GM18951 (cell line): Measurements from ENCODE around the gene UBAC2.
"Not testable (repeated sequence)": the region's sequence is repeated elsewhere in the genome, so short reads cannot be mapped to it uniquely, and the experiment has no call there.

ENCODE experiments used
- POLR2A ChIP-seq: IDR thresholded peaks from 4 replicates; pipeline ENCODE4 v1.6.1; 2011; ENCODE audit warnings: mild to moderate bottlenecking; ENCODE audit not compliant: insufficient read length, insufficient read depth; ENCODE audit errors: extremely low read depth
- in situ Hi-C: fragments of 300-500 bp; cut with MboI; formaldehyde crosslinking; loops from one replicate; pipeline ENCODE4 v1.12.0; 2022; ENCODE audit warnings: low sequenced_read_pairs, mixed read lengths, inconsistent platforms; ENCODE audit not compliant: unreplicated experiment

Gene UBAC2

DNA sequence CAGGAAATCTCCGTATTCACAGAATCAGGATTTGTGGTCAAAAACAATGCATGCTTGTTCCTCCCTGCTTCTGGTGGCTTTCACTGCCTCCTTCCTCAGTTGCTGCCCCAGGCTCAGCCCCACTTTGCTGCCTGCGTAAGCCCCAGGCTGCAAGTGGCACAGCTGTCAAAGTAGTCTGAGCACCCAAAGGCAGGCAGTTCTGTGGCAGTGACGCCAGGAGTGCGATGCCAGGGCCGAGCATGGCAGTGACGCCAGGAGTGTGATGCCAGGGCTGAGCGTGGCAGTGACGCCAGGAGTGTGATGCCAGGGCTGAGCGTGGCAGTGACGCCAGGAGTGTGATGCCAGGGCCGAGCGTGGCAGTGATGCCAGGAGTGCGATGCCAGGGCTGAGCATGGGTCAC is 183.8 kb downstream of the UBAC2 start:
- in situ Hi-C loops: loop anchor here (10.0 kb wide), 1 partner anchor 120 kb away; the partner anchor contains the start of gene TM9SF2
- no peak for TF ChIP-seq POLR2A

DNA sequence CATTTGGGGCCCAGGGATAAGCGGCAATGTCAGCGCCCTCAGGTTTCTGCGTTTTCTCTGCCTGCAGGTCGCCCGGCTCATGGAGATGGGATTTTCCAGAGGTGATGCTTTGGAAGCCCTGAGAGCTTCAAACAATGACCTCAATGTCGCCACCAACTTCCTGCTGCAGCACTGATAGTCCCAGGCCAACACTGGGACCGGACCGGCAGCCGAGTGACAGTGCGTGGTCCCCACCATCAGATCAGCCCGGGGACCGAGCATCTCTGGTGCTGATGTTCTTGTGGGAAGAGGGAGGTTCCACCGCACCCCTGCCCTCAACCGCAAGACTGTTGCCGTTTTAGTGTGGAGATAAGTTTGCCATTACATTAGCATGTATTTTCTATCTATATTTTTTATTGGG is 184.5 kb downstream of the UBAC2 start:
- no peak for TF ChIP-seq POLR2A
- in situ Hi-C loops: loop anchor here (10.0 kb wide), 1 partner anchor 120 kb away; the partner anchor contains the start of gene TM9SF2

DNA sequence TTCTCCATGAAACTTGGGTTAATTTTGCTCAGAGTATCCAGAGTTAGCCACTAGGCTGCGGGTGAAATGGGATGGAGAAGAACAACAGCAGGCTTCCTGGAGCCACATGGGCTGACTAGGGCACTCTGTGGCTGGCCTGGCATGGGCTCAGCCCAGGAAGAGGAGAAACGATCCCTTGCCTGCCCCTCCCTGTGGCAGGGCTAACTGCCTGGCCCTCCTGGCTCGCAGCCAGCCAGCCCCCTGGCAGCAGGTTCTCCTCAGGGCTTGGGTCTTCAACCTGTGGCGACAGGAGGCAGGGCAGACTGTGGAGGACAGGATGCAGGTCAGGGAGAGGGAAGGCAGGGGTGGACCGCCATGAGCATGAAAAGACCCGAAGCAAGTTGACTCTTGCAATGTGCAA is 185.3 kb downstream of the UBAC2 start:
- no peak for TF ChIP-seq POLR2A
- in situ Hi-C loops: loop anchor here (10.0 kb wide), 1 partner anchor 119 kb away; the partner anchor contains the start of gene TM9SF2

DNA sequence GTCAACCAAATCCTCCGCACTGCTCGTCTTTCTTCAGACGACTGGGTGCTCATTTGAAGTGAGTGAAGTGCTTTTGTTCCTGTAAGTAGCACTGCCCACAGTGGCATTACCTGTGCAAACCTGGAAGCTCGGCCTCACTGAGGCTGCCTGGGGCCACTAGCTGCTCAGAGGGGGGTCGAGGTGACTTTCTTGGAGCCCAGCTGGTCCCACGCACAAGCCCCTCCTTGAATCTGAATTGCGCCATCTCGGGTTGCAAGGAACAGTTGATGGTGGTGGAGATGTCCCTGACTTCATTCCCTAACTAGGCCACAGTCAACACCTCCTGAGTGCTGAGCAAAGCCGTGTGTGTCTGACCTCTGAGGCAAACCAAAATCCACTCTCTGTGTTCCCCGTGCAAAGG is 185.8 kb downstream of the UBAC2 start:
- in situ Hi-C loops: loop anchor here (10.0 kb wide), 1 partner anchor 118 kb away; the partner anchor contains the start of gene TM9SF2
- TF ChIP-seq POLR2A: no peak

DNA sequence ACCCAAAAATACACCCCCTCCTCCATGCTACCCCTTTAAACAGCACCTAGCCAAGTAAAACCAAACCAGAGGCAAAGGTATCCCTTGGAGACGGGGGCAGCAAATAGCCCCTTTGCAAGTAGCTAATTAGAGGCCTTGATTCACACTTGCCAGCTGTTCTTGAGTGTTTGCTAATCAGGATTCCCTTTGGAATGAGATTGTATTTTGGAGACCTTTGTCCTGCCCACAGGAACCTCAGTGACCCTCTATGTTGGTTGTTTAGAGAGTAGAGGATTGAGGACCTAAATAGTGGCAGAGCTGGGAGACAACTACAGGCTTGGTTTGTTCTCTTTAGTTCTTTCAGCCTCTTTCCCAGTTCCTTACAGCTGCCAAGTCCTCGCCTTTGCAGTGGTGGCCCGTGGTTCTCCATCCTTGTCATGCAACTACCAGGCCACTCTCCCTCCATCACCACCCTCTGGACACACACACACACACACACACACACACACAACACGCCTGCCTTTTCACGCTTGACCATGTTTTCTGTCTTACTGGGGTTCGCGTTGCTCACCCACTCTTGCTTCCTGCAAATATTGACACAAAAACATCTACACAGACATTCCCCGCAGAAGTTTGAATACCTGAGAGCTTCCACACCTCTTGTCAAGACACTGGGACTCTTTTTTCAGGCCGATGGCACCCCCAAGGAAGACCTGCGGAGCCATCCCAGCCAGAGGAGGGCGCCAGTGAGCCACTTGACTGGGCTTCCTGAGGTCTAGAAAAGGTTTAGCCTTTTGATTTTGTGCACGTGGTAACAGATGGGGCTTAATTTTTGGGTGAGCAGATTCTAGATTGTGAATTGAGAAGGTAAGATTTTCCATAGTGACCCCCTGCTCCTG is 186.5 kb downstream of the UBAC2 start:
- TF ChIP-seq POLR2A: no peak
- in situ Hi-C loops: loop anchor here (10.0 kb wide), 1 partner anchor 118 kb away; the partner anchor contains the start of gene TM9SF2

DNA sequence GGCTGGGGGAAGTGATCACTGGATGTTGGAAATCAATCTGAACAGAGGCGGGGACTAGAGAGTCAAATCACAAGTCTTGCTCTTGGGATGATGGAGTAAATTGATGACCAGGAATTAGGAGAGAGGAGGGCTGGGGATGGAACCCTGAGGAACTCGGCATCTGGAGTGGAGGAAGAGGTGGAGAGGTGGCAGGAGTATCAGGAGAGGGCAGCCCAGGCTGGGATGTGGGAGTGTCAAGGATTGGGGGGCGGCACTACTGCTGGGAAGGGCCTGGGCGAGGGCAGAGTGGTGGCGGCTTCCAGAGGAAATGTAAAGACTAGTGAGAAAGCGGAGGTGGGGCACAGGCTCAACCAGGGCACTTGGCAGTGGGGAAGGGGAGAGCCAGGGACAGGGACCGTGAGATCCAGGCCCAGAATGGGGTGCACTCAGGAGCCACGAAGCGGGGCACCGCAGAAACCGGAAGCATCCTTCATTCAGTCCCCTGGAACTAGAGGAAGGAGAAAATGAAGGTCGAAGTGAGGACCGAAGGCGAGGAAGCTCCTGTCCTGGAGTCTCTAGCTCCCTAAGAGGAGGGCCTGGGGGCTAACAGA is 187.8 kb downstream of the UBAC2 start:
- in situ Hi-C loops: loop anchor here (10.0 kb wide), 1 partner anchor 116 kb away; the partner anchor contains the start of gene TM9SF2

DNA sequence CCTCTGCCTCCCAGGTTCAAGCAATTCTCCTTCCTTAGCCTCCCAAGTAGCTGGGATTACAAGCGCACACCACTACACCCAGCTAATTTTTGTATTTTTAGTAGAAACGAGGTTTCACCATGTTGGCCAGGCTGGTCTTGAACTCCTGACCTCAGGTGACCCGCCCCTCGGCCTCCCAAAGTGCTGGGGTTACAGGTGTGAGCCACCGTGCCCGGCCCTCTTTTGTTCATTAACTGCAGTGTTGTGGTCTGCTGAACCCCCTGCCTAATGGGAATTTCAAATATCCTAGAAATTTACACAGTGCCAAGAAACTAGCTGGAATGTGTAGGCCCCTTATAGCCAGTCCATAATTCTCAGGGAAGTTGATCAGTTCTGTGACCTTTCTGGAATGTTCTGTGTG is 188.4 kb downstream of the UBAC2 start:
- in situ Hi-C loops: loop anchor here (10.0 kb wide), 1 partner anchor 116 kb away; the partner anchor contains the start of gene TM9SF2

More for the DNA sequence above, 187.8 kb downstream of the UBAC2 start:
- TF ChIP-seq POLR2A: no peak

DNA sequence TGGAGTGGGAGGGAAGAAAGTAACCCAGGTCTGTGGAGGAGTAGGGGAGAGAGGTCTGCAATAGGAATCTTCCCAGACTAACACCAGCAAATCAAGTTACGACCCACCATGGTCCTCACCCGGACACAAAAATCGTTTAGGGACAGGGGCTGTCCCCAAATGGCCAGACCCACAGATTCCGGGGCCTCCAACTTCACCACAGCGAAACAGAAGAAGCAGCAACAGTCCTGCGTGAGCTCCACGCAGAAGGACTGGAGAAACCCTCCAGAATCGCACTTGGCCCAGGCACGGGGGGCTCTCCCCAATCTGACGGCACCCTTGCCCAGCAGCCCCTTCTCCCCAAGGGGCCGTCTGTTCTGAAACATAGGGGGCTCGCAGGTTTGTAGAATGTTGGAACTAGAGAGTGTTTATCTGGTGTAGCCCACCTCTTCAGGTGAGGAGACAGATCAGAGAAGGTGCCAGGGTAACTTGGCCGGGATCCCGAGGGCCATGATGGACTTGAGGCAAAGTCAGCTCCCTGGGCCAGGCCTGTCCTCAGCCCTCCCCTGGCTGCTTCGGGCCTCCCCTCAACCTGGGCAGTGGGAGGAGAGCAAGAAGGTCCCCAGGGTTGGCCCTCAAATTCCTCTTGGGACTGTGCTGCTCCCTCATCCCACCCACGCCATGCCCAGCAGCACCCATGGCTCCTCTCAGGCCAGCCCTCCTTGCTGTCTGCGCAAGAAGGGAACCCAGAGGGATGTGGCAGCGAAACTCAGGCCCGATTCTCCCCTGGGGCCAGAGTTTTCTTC is 189.1 kb downstream of the UBAC2 start:
- TF ChIP-seq POLR2A: no peak

DNA sequence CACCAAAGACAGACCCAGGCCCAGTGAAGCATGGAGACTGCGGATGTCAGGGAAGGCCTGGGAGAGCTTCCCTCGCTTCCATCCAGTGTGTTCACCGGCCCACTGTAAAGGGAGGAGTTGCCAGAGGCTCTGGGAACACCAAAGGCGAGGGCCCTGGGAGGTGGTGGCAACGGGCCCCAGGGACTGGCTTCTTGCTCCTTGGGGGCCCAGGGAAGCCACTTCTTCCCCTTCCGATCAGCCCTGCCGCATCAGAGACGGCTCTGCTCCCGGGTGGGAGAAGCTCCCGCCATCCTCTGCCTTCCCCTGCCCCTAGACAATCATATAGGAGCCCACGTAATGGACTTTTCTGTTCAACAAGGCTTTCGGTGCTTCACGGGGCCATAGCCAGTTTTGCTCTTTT is 189.9 kb downstream of the UBAC2 start:
- TF ChIP-seq POLR2A: no peak
- in situ Hi-C loops: no loop called here

More for the DNA sequence above, 189.1 kb downstream of the UBAC2 start:
- in situ Hi-C loops: loop anchor here (10.0 kb wide), 1 partner anchor 115 kb away; the partner anchor contains the start of gene TM9SF2

DNA sequence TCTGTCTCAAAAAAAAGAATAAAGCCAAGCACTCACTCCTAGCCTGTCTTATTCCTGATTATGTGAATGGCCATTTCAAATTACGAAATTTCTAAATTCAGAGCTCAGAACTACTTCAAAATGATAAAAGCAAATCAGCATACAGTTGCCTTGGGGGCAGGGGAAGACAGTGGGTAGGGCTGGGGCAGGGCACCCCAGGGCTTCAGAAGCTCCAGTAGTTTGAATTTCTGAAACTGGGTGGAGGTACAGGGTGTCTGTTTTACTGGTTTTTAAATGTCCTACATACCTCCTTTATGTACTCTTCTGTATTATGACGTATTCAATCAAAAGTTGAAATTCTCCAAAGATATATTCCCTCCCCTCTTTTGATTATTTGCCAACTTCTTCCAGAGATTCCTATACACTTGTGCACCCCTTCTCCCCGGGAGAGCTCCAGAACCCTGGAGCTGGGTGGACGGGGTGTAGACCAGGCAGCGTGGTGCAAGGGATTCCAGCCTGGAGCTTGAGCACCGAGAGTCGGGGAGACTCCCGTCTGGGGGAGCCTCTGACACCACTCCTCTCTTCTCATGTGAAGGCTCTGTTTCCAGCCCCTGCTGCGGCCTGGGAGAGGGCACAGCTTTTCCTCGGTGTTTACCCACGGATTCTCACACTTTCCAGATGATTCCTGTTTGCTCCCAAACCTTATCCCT is 191.3 kb downstream of the UBAC2 start:
- in situ Hi-C loops: no loop called here
- no peak for TF ChIP-seq POLR2A

DNA sequence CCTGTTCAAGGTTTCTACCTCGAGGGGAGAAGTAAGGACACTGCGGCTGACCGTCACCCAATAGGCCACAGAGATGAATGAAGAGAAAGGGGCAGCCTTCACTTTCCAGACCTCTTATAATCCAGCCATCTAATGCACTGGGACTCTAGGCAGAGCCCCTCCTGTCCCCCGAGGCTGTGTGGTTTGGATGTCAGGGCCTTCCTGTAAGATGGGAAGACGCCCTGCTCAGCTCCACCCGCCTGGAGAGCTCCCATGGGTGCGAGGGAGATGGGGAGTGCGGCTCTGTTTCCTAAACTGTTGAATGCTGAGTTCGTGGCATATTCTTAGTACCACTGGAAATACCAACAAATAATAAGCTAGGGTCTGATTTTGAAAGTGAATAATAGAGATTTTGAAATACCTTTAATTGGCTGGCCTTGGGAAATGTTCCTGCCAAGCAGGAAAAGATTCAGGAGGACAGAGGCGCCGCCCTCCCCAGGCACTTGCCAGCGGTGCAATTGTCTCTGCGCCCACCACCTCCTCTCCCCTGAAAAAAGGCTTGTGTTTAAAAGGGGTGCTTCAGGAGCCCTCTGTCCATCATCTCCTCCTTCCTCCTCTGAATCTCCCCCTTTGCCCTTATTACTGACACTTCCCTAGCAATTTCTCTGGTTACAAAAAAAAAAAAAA is 191.9 kb downstream of the UBAC2 start:
- in situ Hi-C loops: no loop called here

DNA sequence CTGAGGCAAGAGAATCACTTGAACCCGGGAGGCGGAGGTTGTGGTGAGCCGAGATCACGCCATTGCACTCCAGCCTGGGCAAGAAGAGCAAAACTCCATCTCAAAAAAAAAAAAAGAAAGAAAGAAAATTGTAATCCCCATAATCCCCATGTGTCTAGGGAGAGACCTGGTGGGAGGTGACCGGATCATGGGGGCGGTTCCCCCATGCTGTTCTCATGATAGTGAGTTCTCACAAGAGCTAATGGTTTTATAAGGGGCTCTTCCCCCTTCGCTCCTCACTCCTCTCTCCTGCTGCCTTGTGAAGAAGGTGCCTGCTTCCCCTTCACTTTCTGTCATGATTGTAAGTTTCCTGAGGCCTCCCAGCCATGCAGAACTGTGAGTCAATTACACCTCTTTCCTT is 192.7 kb downstream of the UBAC2 start:
- in situ Hi-C loops: not testable (repeated sequence)

More for the DNA sequence above, 191.9 kb downstream of the UBAC2 start:
- TF ChIP-seq POLR2A: no peak
